ENCODE results near the gene CRADD. TPM values are rescaled to one million over a fixed set of nuclear protein-coding genes. Genes with fewer than 3 reads are reported as not detected.

CRADD gene
- total and polyA plus RNA-seq, 10 of the 15 experiments (the other 5 are each of a cell fraction or from before 2014, with no cell fraction given) = 7.6 to 15.5 (median 11.7) TPM

DNA sequence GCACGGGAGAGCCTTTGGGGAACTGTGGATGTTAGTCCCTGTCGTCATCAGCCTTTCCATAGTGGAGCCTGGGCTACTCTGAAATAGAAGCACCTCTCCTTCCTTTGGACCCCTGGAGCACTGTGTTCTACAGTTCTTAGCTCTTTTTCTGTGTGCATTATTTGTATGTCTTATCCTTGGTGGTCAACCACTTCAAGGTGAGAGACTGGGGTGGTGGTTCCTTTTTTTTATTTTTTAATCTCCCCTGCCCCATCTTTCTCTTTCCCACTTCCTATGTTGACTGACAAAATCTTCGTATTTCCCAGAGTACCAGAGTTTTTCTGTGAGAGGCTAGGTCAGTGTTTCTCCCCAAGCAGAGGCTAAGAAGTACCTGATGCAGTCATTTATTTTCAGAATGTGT lies 111.7 kb downstream of the CRADD start (continued):
- TF ChIP-seq, protein P1, sequence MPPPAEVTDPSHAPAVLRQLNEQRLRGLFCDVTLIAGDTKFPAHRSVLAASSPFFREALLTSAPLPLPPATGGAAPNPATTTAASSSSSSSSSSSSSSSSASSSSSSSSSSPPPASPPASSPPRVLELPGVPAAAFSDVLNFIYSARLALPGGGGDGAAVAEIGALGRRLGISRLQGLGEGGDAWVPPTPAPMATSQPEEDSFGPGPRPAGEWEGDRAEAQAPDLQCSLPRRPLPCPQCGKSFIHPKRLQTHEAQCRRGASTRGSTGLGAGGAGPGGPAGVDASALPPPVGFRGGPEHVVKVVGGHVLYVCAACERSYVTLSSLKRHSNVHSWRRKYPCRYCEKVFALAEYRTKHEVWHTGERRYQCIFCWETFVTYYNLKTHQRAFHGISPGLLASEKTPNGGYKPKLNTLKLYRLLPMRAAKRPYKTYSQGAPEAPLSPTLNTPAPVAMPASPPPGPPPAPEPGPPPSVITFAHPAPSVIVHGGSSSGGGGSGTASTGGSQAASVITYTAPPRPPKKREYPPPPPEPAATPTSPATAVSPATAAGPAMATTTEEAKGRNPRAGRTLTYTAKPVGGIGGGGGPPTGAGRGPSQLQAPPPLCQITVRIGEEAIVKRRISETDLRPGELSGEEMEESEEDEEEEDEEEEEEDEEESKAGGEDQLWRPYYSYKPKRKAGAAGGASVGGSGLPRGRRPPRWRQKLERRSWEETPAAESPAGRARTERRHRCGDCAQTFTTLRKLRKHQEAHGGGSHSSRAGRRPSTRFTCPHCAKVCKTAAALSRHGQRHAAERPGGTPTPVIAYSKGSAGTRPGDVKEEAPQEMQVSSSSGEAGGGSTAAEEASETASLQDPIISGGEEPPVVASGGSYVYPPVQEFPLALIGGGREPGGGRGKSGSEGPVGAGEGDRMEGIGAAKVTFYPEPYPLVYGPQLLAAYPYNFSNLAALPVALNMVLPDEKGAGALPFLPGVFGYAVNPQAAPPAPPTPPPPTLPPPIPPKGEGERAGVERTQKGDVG (CRISPR knock-in tag; IDR thresholded peaks at IDR 0.05) = no peak
- TF ChIP-seq BACH1 (IDR thresholded peaks at IDR 0.05; ENCODE audit: borderline replicate concordance) = no peak

DNA sequence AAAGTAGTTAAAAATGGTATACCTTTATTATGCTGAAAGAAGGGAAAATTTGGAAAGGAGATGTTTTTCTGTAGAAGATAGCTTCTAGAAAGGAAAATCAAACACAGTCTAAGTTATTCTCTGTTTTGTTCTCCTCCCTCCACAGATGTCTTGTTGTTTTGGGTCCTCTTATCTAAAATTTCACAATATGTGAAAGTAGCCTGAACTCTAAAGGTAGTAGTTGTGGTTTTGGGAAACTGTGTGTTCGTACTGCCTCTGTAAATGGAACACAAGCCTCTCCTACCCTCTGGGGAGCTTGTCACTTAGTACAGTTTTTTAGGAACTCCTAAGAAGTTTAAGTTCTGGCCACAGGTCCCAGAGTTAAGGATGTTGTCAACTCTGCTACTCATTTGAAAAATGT lies 112.6 kb downstream of the CRADD start:
- RAD21 ChIA-PET (ENCODE audit: unreplicated experiment) = interaction anchor here (0.7 kb wide), 1 partner anchor 12 kb away, joined by 3 read pairs; no protein-coding TSS in a partner anchor
- intact Hi-C loops (cut with micrococcal nuclease; ENCODE audit: unreplicated experiment) = no loop called here
- Histone ChIP-seq H3K27ac (ENCODE audit: control insufficient read depth, insufficient read depth) (no peak overlapping the region), H3K79me2 (ENCODE audit: control insufficient read depth, insufficient read depth, low read length) (no peaks in the 10 kb centered on the region), H4K20me1 (ENCODE audit: control insufficient read depth, insufficient read depth) (no peaks in the 10 kb centered on the region), H3K4me1 (ENCODE audit: control insufficient read depth, insufficient read depth, low read length) (no peaks in the 10 kb centered on the region), H3K9me3 (replicated peaks; ENCODE audit: control insufficient read depth, insufficient read depth, low read length) (no peaks in the 10 kb centered on the region), H3K4me2 (ENCODE audit: control insufficient read depth, insufficient read depth) (no peak overlapping the region), H3K4me3 (no peak overlapping the region), H3K36me3 (ENCODE audit: control insufficient read depth in 2 of 2, insufficient read depth in 2 of 2, low read length in 1 of 2) (no peaks in the 10 kb centered on the region), H3K27me3 (replicated peaks in 1 of 2; ENCODE audit: control insufficient read depth in 2 of 2, insufficient read depth in 2 of 2, low read length in 1 of 2) (no peaks in the 10 kb centered on the region; a peak in 1 of 4 replicates), H2AFZ (ENCODE audit: control insufficient read depth, low read depth, low read length) (no peak overlapping the region), H3K9ac (ENCODE audit: control insufficient read depth, insufficient read depth, low read length) (no peak overlapping the region)
- ATAC-seq = no peak
- SMC1A ChIA-PET (ENCODE audit: uncharacterized antibody, unreplicated experiment) = interaction anchor here (0.6 kb wide), 1 partner anchor 315 kb away, joined by 4 read pairs; no protein-coding TSS in a partner anchor
- no peak for TF ChIP-seq ZNF274 (IDR thresholded peaks at IDR 0.05; ENCODE audit: insufficient read depth, insufficient read length)
- TF ChIP-seq, protein P2, sequence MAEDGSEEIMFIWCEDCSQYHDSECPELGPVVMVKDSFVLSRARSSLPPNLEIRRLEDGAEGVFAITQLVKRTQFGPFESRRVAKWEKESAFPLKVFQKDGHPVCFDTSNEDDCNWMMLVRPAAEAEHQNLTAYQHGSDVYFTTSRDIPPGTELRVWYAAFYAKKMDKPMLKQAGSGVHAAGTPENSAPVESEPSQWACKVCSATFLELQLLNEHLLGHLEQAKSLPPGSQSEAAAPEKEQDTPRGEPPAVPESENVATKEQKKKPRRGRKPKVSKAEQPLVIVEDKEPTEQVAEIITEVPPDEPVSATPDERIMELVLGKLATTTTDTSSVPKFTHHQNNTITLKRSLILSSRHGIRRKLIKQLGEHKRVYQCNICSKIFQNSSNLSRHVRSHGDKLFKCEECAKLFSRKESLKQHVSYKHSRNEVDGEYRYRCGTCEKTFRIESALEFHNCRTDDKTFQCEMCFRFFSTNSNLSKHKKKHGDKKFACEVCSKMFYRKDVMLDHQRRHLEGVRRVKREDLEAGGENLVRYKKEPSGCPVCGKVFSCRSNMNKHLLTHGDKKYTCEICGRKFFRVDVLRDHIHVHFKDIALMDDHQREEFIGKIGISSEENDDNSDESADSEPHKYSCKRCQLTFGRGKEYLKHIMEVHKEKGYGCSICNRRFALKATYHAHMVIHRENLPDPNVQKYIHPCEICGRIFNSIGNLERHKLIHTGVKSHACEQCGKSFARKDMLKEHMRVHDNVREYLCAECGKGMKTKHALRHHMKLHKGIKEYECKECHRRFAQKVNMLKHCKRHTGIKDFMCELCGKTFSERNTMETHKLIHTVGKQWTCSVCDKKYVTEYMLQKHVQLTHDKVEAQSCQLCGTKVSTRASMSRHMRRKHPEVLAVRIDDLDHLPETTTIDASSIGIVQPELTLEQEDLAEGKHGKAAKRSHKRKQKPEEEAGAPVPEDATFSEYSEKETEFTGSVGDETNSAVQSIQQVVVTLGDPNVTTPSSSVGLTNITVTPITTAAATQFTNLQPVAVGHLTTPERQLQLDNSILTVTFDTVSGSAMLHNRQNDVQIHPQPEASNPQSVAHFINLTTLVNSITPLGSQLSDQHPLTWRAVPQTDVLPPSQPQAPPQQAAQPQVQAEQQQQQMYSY (CRISPR knock-in tag; IDR thresholded peaks at IDR 0.05) = no peak
- no peak for TF ChIP-seq TCF7 (IDR thresholded peaks at IDR 0.05; ENCODE audit: borderline replicate concordance)
- no peak for TF ChIP-seq RB1 (IDR thresholded peaks at IDR 0.05; ENCODE audit: borderline replicate concordance)
- no peak for TF ChIP-seq ZNF622 (IDR thresholded peaks at IDR 0.05)
- TF ChIP-seq RELA (IDR thresholded peaks at IDR 0.05; ENCODE audit: borderline replicate concordance, partially characterized antibody) = no peak
- TF ChIP-seq RCOR1 (conservative IDR thresholded peaks at IDR 0.05; ENCODE audit: low read depth, low read length) = no peak
- no peak for TF ChIP-seq E2F8 (IDR thresholded peaks at IDR 0.05; ENCODE audit: low read depth, partially characterized antibody)
- 65% methylated on average over 1 of the region's 1 CpG for WGBS (ENCODE audit: insufficient coverage, insufficient replicate concordance, low lambda C conversion rate, missing lambda C conversion rate)
- CTCF ChIA-PET = interaction anchor here (1.2 kb wide), 1 partner anchor 11 kb away, joined by 3 read pairs; no protein-coding TSS in a partner anchor
- no TSS peak for BruUV-seq (replicated peaks)
- no peak for FAIRE-seq
- in situ Hi-C loops (cut with MboI) = no loop called here
- DNase-seq (ENCODE audit: low read depth, low spot score) = no peak
- POLR2A ChIA-PET = no interaction called here

Measured in GM12878 (cell line).